NCI-H2196 treated with DMSO at 0.1 percent for 48 hours (cell line): ENCODE measurements around the gene IL9.

Experiments used
- DNase-seq: peaks from one replicate; lab custom pipeline; 2025; ENCODE audit not compliant: unreplicated experiment; lab: John Stamatoyannopoulos, UW

Gene IL9

GRCh38 chr5:135895474-135896006 lies at the start of gene IL9:
TSS of gene IL9 (minus strand) at chr5:135895841. CDS start at chr5:135895816, 25 bp downstream.
- DNase-seq: no peak

- DNase-seq: peak; percentile 69
Measured at GRCh38 chr5:135944967-135945560, 49.4 kb upstream of the IL9 start.

- no peak for DNase-seq
Measured at GRCh38 chr5:135944564-135944963, 48.9 kb upstream of the IL9 start.

- no peak for DNase-seq
Measured at GRCh38 chr5:135942202-135942771, 46.6 kb upstream of the IL9 start.

GRCh38 chr5:135941711-135942110 lies 46.1 kb upstream of the IL9 start:
- DNase-seq: no peak

- no peak for DNase-seq
Measured at GRCh38 chr5:135937245-135937911, 41.7 kb upstream of the IL9 start.

GRCh38 chr5:135934939-135935338 lies 39.3 kb upstream of the IL9 start:
- DNase-seq: no peak

GRCh38 chr5:135930949-135931295 lies 35.3 kb upstream of the IL9 start:
- no peak for DNase-seq

GRCh38 chr5:135930029-135930948 lies 34.6 kb upstream of the IL9 start:
- no peak for DNase-seq

GRCh38 chr5:135921388-135921787 lies 25.7 kb upstream of the IL9 start:
- no peak for DNase-seq

- DNase-seq: no peak
Measured at GRCh38 chr5:135920199-135920598, 24.6 kb upstream of the IL9 start.

GRCh38 chr5:135916638-135917263 lies 21.1 kb upstream of the IL9 start:
- DNase-seq: no peak

- no peak for DNase-seq
Measured at GRCh38 chr5:135915466-135916001, 19.9 kb upstream of the IL9 start.

- DNase-seq: no peak
Measured at GRCh38 chr5:135913713-135914626, 18.3 kb upstream of the IL9 start.

GRCh38 chr5:135905144-135905543 lies 9.5 kb upstream of the IL9 start:
- DNase-seq: no peak

- no peak for DNase-seq
Measured at GRCh38 chr5:135901633-135902032, 6.0 kb upstream of the IL9 start.

- DNase-seq: no peak
Measured at GRCh38 chr5:135900276-135900675, 4.6 kb upstream of the IL9 start.

GRCh38 chr5:135898651-135899050 lies 3.0 kb upstream of the IL9 start:
- no peak for DNase-seq

- DNase-seq: no peak
Measured at GRCh38 chr5:135894789-135895188, 852 bp downstream of the IL9 start.

GRCh38 chr5:135894276-135894675 lies 1.4 kb downstream of the IL9 start:
- no peak for DNase-seq
